Hepatocyte (in vitro differentiated cells): ENCODE measurements around the gene THOP1. TPM values are rescaled to one million over a fixed set of nuclear protein-coding genes. Genes with fewer than 3 reads are reported as not detected.

ENCODE experiments used
- DNase-seq: peaks from one replicate; pipeline ENCODE4 v3.0.0-alpha.2; 2016; ENCODE audit warnings: low spot score
- H2AFZ ChIP-seq: fragments of 200-600 bp; sonication (generic); 2 replicates; pipeline ENCODE4 v1.6.0; 2016; ENCODE audit warnings: antibody characterized with exemption, mild to moderate bottlenecking
- H3K27ac ChIP-seq: fragments of 200-600 bp; sonication (generic); 2 replicates; pipeline ENCODE4 v1.5.1; 2016; ENCODE audit warnings: mild to moderate bottlenecking
- H3K27me3 ChIP-seq: fragments of 200-600 bp; sonication (generic); 2 replicates; pipeline ENCODE4 v1.6.1; 2016
- H3K36me3 ChIP-seq: fragments of 200-600 bp; sonication (generic); replicated peaks from 2 replicates; pipeline ENCODE4 v1.5.1; 2016; ENCODE audit warnings: low read depth; ENCODE audit not compliant: insufficient read depth
- H3K4me1 ChIP-seq: fragments of 200-600 bp; sonication (generic); 2 replicates; pipeline ENCODE4 v1.5.1; 2016; ENCODE audit warnings: mild to moderate bottlenecking, moderate library complexity; ENCODE audit not compliant: insufficient read depth
- H3K4me2 ChIP-seq: fragments of 200-600 bp; sonication (generic); 2 replicates; pipeline ENCODE4 v1.6.0; 2016
- H3K4me3 ChIP-seq: fragments of 200-600 bp; sonication (generic); 2 replicates; pipeline ENCODE4 v1.5.1; 2016; ENCODE audit warnings: mild to moderate bottlenecking
- H3K79me2 ChIP-seq: fragments of 200-600 bp; sonication (generic); 2 replicates; pipeline ENCODE4 v1.6.0; 2017; ENCODE audit warnings: mild to moderate bottlenecking
- H3K9me2 ChIP-seq: fragments of 200-600 bp; sonication (generic); replicated peaks from 2 replicates; pipeline ENCODE4 v1.6.0; 2017; ENCODE audit warnings: mild to moderate bottlenecking; ENCODE audit not compliant: insufficient read depth
- H3K9me3 ChIP-seq: fragments of 200-600 bp; sonication (generic); 2 replicates; pipeline ENCODE4 v1.5.1; 2016; ENCODE audit warnings: low read depth, mild to moderate bottlenecking
- H4K20me1 ChIP-seq: fragments of 200-600 bp; sonication (generic); 2 replicates; pipeline ENCODE4 v1.6.0; 2016; ENCODE audit warnings: mild to moderate bottlenecking; ENCODE audit not compliant: insufficient read depth, poor library complexity, severe bottlenecking
- CTCF ChIP-seq: fragments of 200-600 bp; sonication (generic); IDR thresholded peaks from 2 replicates; pipeline ENCODE4 v1.5.1; 2016; ENCODE audit warnings: antibody characterized with exemption, mild to moderate bottlenecking; ENCODE audit not compliant: poor library complexity
- EZH2 ChIP-seq: fragments of 200-600 bp; sonication (generic); IDR thresholded peaks from 2 replicates; pipeline ENCODE4 v1.6.1; 2016; ENCODE audit warnings: antibody characterized with exemption, mild to moderate bottlenecking, borderline replicate concordance
- EZH2phosphoT487 ChIP-seq: fragments of 200-600 bp; sonication (generic); IDR thresholded peaks from one replicate; pipeline ENCODE4 v1.6.1; 2018; ENCODE audit warnings: antibody characterized with exemption, mild to moderate bottlenecking, low read depth, moderate library complexity; ENCODE audit not compliant: unreplicated experiment, severe bottlenecking
- WGBS: methylation state at CpG from one replicate; pipeline ENCODE4 v1.1.6; 2016; ENCODE audit warnings: low lambda C conversion rate; ENCODE audit errors: missing lambda C conversion rate; 5-methylcytosine and 5-hydroxymethylcytosine counted together
- polyA plus RNA-seq: library from polyadenylated mRNA; unstranded; fragments of >200 nt; fragmentation: Nextera tagmentation; extraction: Ambion mirVana; gene quantifications from 2 replicates; pipeline ENCODE4 v1.2.1, GENCODE V29; 2016
- total RNA-seq: library from RNA; depleted of rRNA; stranded (reverse); fragments of >200 nt; gene quantifications from 2 replicates; pipeline ENCODE4 v1.2.3, GENCODE V29; 2014

THOP1 gene
- total and polyA plus RNA-seq, 2 experiments from 2014 or later: 61.4 to 64.3 TPM

GRCh38 chr19:2762783-2763496 is 22.4 kb upstream of the THOP1 start:
- no peak overlapping the region for H3K4me3 ChIP-seq
- H4K20me1 ChIP-seq: no peaks in the 10 kb centered on the region
- H3K4me1 ChIP-seq: no peaks in the 10 kb centered on the region
- H3K4me2 ChIP-seq: no peak overlapping the region
- H3K9me2 ChIP-seq: no peaks in the 10 kb centered on the region
- no peak for DNase-seq
- WGBS: 96% methylated on average over 21 of the region's 23 CpGs
- H3K79me2 ChIP-seq: no peaks in the 10 kb centered on the region
- H3K36me3 ChIP-seq: no peaks in the 10 kb centered on the region
- no peaks in the 10 kb centered on the region for H3K27me3 ChIP-seq
- H3K27ac ChIP-seq: no peak overlapping the region
- H3K9me3 ChIP-seq: no peaks in the 10 kb centered on the region
- no peak overlapping the region for H2AFZ ChIP-seq
- TF ChIP-seq CTCF (no peak), EZH2phosphoT487 (no peak), EZH2 (no peak)

GRCh38 chr19:2763687-2764086 is 21.6 kb upstream of the THOP1 start:
- Histone ChIP-seq H3K79me2 (peaks cover 7% of the 10 kb centered on the region), H3K4me2 (no peak overlapping the region), H3K9me3 (no peaks in the 10 kb centered on the region), H3K27ac (no peak overlapping the region), H4K20me1 (peaks cover 5% of the 10 kb centered on the region), H2AFZ (no peak overlapping the region), H3K27me3 (no peaks in the 10 kb centered on the region), H3K9me2 (no peaks in the 10 kb centered on the region), H3K4me1 (no peaks in the 10 kb centered on the region), H3K4me3 (no peak overlapping the region), H3K36me3 (no peaks in the 10 kb centered on the region)
- over 99% methylated on average over 12 of the region's 12 CpGs for WGBS
- no peak for TF ChIP-seq EZH2
- no peak for TF ChIP-seq CTCF
- TF ChIP-seq EZH2phosphoT487: no peak
- DNase-seq: no peak

DNA sequence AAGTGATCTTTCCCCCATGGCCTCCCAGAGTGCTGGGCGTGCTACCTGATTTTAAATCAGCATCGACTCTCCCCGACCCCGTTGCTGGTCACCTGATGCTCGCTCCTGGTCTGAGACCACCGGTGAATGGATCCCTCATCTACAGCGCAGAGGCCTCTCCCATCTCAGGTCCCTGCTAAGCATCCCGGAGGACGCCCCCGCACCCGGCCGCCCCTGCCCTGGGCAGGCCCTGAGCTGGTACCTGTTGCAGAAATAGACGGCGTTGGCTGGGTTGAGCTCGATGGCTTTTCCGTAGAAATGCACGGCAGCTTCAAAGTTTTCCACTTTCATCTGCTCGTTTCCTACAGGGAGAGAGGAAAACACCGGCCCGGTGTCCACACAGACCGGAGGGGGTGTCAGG is 20.4 kb upstream of the THOP1 start:
- Histone ChIP-seq H3K4me2 (no peak overlapping the region), H3K27ac (no peak overlapping the region), H3K4me1 (no peaks in the 10 kb centered on the region), H3K4me3 (no peak overlapping the region), H3K9me3 (no peaks in the 10 kb centered on the region), H3K9me2 (no peaks in the 10 kb centered on the region), H3K79me2 (peaks cover 16% of the 10 kb centered on the region), H4K20me1 (peaks cover 11% of the 10 kb centered on the region), H3K36me3 (no peaks in the 10 kb centered on the region), H2AFZ (no peak overlapping the region), H3K27me3 (no peaks in the 10 kb centered on the region)
- WGBS: 99% methylated on average over 20 of the region's 21 CpGs
- no peak for DNase-seq
- TF ChIP-seq CTCF (no peak), EZH2 (no peak), EZH2phosphoT487 (no peak)

GRCh38 chr19:2765376-2765775 is 19.9 kb upstream of the THOP1 start:
- Histone ChIP-seq H4K20me1 (peaks cover 14% of the 10 kb centered on the region), H3K9me3 (no peaks in the 10 kb centered on the region), H3K4me1 (no peaks in the 10 kb centered on the region), H3K27me3 (no peaks in the 10 kb centered on the region), H3K27ac (no peak overlapping the region), H3K4me3 (no peak overlapping the region), H3K9me2 (no peaks in the 10 kb centered on the region), H2AFZ (no peak overlapping the region), H3K36me3 (no peaks in the 10 kb centered on the region), H3K79me2 (peaks cover 20% of the 10 kb centered on the region), H3K4me2 (no peak overlapping the region)
- no peak for TF ChIP-seq CTCF
- TF ChIP-seq EZH2: no peak
- TF ChIP-seq EZH2phosphoT487: no peak
- 97% methylated on average over 15 of the region's 15 CpGs for WGBS
- no peak for DNase-seq
